Measurements from ENCODE around the gene ADAM8. TPM values are rescaled to one million over a fixed set of nuclear protein-coding genes. Genes with fewer than 3 reads are reported as not detected.

ADAM8 gene
- total and polyA plus RNA-seq, 2 donors (not counting 1 experiment from before 2014, with no cell fraction given) = 0.23 to 2.0 TPM

GRCh38 chr10:133216776-133217175 lies 59.9 kb downstream of the ADAM8 start:
- H2AFZ ChIP-seq (ENCODE audit: low read length) = no peak overlapping the region
- no peaks in the 10 kb centered on the region for H3K79me2 ChIP-seq (ENCODE audit: control insufficient read depth, insufficient read depth, low read length)
- H3K4me2 ChIP-seq (ENCODE audit: extremely low read depth, insufficient read depth, low read length) = no peak overlapping the region
- H3K27me3 ChIP-seq (ENCODE audit: control insufficient read depth, insufficient read depth, low read length) = no peaks in the 10 kb centered on the region
- TF ChIP-seq EZH2 (IDR thresholded peaks at IDR 0.05; ENCODE audit: low read length, missing control alignments) (no peak), CTCF (conservative IDR thresholded peaks at IDR 0.05 in 1 of 2, IDR thresholded peaks at IDR 0.05 in 1 of 2; ENCODE audit: low read depth in 1 of 2, low read length in 2 of 2) (no peak)
- no peaks in the 10 kb centered on the region for H4K20me1 ChIP-seq (ENCODE audit: control insufficient read depth, extremely low read depth, insufficient read depth, low read length)
- H3K9me3 ChIP-seq (ENCODE audit: control insufficient read depth, insufficient read depth, low read depth, low read length) = no peaks in the 10 kb centered on the region
- no peaks in the 10 kb centered on the region for H3K36me3 ChIP-seq (ENCODE audit: control insufficient read depth, insufficient read depth, low read length)
- no peak for DNase-seq (ENCODE audit: low read depth in 2 of 2)
- no peak overlapping the region for H3K27ac ChIP-seq (ENCODE audit: insufficient read depth, low read length)
- no peak overlapping the region for H3K9ac ChIP-seq (ENCODE audit: insufficient read depth, low read length)
- no peaks in the 10 kb centered on the region for H3K4me1 ChIP-seq (ENCODE audit: control insufficient read depth, extremely low read depth, insufficient read depth, low read length)
- H3K4me3 ChIP-seq (replicated peaks in 1 of 4; ENCODE audit: control extremely low read depth in 1 of 4, insufficient read depth in 1 of 4, low read depth in 3 of 4, low read length in 4 of 4) = no peak overlapping the region

- no peak for DNase-seq (ENCODE audit: low read depth in 2 of 2)
- Histone ChIP-seq H3K36me3 (ENCODE audit: control insufficient read depth, insufficient read depth, low read length) (no peaks in the 10 kb centered on the region), H3K9me3 (ENCODE audit: control insufficient read depth, insufficient read depth, low read depth, low read length) (no peaks in the 10 kb centered on the region), H3K9ac (ENCODE audit: insufficient read depth, low read length) (no peak overlapping the region), H3K27me3 (ENCODE audit: control insufficient read depth, insufficient read depth, low read length) (no peaks in the 10 kb centered on the region), H2AFZ (ENCODE audit: low read length) (no peak overlapping the region), H3K4me2 (ENCODE audit: extremely low read depth, insufficient read depth, low read length) (no peak overlapping the region), H3K4me3 (replicated peaks in 1 of 4; ENCODE audit: control extremely low read depth in 1 of 4, insufficient read depth in 1 of 4, low read depth in 3 of 4, low read length in 4 of 4) (no peak overlapping the region), H3K27ac (ENCODE audit: insufficient read depth, low read length) (no peak overlapping the region), H3K4me1 (ENCODE audit: control insufficient read depth, extremely low read depth, insufficient read depth, low read length) (no peaks in the 10 kb centered on the region), H4K20me1 (ENCODE audit: control insufficient read depth, extremely low read depth, insufficient read depth, low read length) (no peaks in the 10 kb centered on the region), H3K79me2 (ENCODE audit: control insufficient read depth, insufficient read depth, low read length) (no peaks in the 10 kb centered on the region)
- no peak for TF ChIP-seq EZH2 (IDR thresholded peaks at IDR 0.05; ENCODE audit: low read length, missing control alignments)
- no peak for TF ChIP-seq CTCF (conservative IDR thresholded peaks at IDR 0.05 in 1 of 2, IDR thresholded peaks at IDR 0.05 in 1 of 2; ENCODE audit: low read depth in 1 of 2, low read length in 2 of 2)
Observed at GRCh38 chr10:133215586-133215985, 61.1 kb downstream of the ADAM8 start.

- Histone ChIP-seq H3K36me3 (ENCODE audit: control insufficient read depth, insufficient read depth, low read length) (no peaks in the 10 kb centered on the region), H2AFZ (ENCODE audit: low read length) (no peak overlapping the region), H4K20me1 (ENCODE audit: control insufficient read depth, extremely low read depth, insufficient read depth, low read length) (no peaks in the 10 kb centered on the region), H3K4me1 (ENCODE audit: control insufficient read depth, extremely low read depth, insufficient read depth, low read length) (no peaks in the 10 kb centered on the region), H3K27ac (ENCODE audit: insufficient read depth, low read length) (no peak overlapping the region), H3K4me3 (replicated peaks in 1 of 4; ENCODE audit: control extremely low read depth in 1 of 4, insufficient read depth in 1 of 4, low read depth in 3 of 4, low read length in 4 of 4) (no peak overlapping the region), H3K9me3 (ENCODE audit: control insufficient read depth, insufficient read depth, low read depth, low read length) (no peaks in the 10 kb centered on the region), H3K9ac (ENCODE audit: insufficient read depth, low read length) (no peak overlapping the region), H3K4me2 (ENCODE audit: extremely low read depth, insufficient read depth, low read length) (no peak overlapping the region), H3K79me2 (ENCODE audit: control insufficient read depth, insufficient read depth, low read length) (no peaks in the 10 kb centered on the region), H3K27me3 (ENCODE audit: control insufficient read depth, insufficient read depth, low read length) (no peaks in the 10 kb centered on the region)
- DNase-seq (ENCODE audit: low read depth in 2 of 2) = no peak
- TF ChIP-seq EZH2 (IDR thresholded peaks at IDR 0.05; ENCODE audit: low read length, missing control alignments) (no peak), CTCF (conservative IDR thresholded peaks at IDR 0.05 in 1 of 2, IDR thresholded peaks at IDR 0.05 in 1 of 2; ENCODE audit: low read depth in 1 of 2, low read length in 2 of 2) (no peak)
Observed at GRCh38 chr10:133214468-133215410, 61.9 kb downstream of the ADAM8 start.
